CD4-positive, alpha-beta T cell (primary cell): Measurements from ENCODE around the gene SH3RF2. TPM values are rescaled to one million over a fixed set of nuclear protein-coding genes. Genes with fewer than 3 reads are reported as not detected.

Experiments used
- ATAC-seq: fragments of 200-7000 bp; cut with Tn5 transposase; one replicate; pipeline ENCODE4 v1.10.0; 2022; ENCODE audit warnings: mild to moderate bottlenecking; ENCODE audit not compliant: poor library complexity
- CTCF ChIA-PET: fragments of 350-600 bp; sonication (Branson Sonifier 250); formaldehyde crosslinking; loops from one replicate; lab custom pipeline; 2021; ENCODE audit warnings: antibody characterized with exemption, inconsistent platforms; lab: Charles Lee
- POLR2A ChIA-PET: fragments of 350-600 bp; sonication (Branson Sonifier 250); formaldehyde crosslinking; loops from one replicate; lab custom pipeline; 2021; ENCODE audit warnings: antibody characterized with exemption, inconsistent platforms; lab: Charles Lee
- DNase-seq, 14 experiments: peaks; one replicate each; pipeline ENCODE4 v3.0.0-alpha.2; 2013 to 2020; ENCODE audit warnings: mixed read lengths in 2 of 14
- H3K27ac ChIP-seq, 2 donors: one replicate each; pipeline versions ENCODE4 v1.5.1 to v1.7.0; 2013; ENCODE audit warnings: low read length in 2 of 2, low read depth in 1 of 2, mild to moderate bottlenecking in 1 of 2
- H3K27me3 ChIP-seq, 2 experiments: 1 replicate in 1 of 2; 2 replicates in 1 of 2; pipeline versions ENCODE4 v1.6.1 to v1.7.0; 2013; ENCODE audit warnings: low read length in 2 of 2, control low read depth in 1 of 2, mild to moderate bottlenecking in 1 of 2, moderate library complexity in 1 of 2; ENCODE audit not compliant: insufficient read depth in 2 of 2, control insufficient read depth in 1 of 2
- H3K36me3 ChIP-seq: one replicate; pipeline ENCODE4 v1.6.1; 2013; ENCODE audit warnings: low read length, control low read depth; ENCODE audit not compliant: insufficient read depth
- H3K4me1 ChIP-seq: one replicate; pipeline ENCODE4 v1.6.1; 2013; ENCODE audit warnings: low read length, control low read depth; ENCODE audit not compliant: insufficient read depth
- H3K4me3 ChIP-seq: one replicate; pipeline ENCODE4 v1.5.1; 2013; ENCODE audit warnings: mild to moderate bottlenecking, low read length, moderate library complexity
- H3K9me3 ChIP-seq, 2 experiments: 1 replicate in 1 of 2; 2 replicates in 1 of 2; pipeline versions ENCODE4 v1.6.1 to v1.7.0; 2013; ENCODE audit warnings: low read length in 2 of 2, mild to moderate bottlenecking in 2 of 2, control low read depth in 1 of 2, moderate library complexity in 1 of 2; ENCODE audit not compliant: control insufficient read depth in 1 of 2, insufficient read depth in 1 of 2
- H3K27ac Mint-ChIP-seq: one replicate; pipeline ENCODE4 v1.8.0; 2020; ENCODE audit warnings: mixed read lengths
- H3K27me3 Mint-ChIP-seq: one replicate; pipeline ENCODE4 v1.8.0; 2021; ENCODE audit warnings: mixed read lengths
- H3K36me3 Mint-ChIP-seq: one replicate; pipeline ENCODE4 v1.8.0; 2021; ENCODE audit warnings: low read depth, mixed read lengths
- H3K4me1 Mint-ChIP-seq: one replicate; pipeline ENCODE4 v1.8.0; 2021; ENCODE audit warnings: low read depth, mixed read lengths
- H3K4me3 Mint-ChIP-seq: one replicate; pipeline ENCODE4 v1.8.0; 2020; ENCODE audit warnings: mild to moderate bottlenecking, mixed read lengths
- H3K9me3 Mint-ChIP-seq: one replicate; pipeline ENCODE4 v1.8.0; 2020; ENCODE audit warnings: mixed read lengths
- CTCF ChIP-seq: fragments of 200-600 bp; IDR thresholded peaks from one replicate; pipeline ENCODE4 v1.8.0; 2022; ENCODE audit warnings: antibody characterized with exemption, mild to moderate bottlenecking
- intact Hi-C, 2 experiments: fragments of 100-400 bp; cut with DNase I in 1 of 2; cut with micrococcal nuclease in 1 of 2; formaldehyde crosslinking; loops; one replicate each; pipeline versions ENCODE4 v1.15.1 to v1.9.0; 2023 to 2025; cut with DNase I, micrococcal nuclease
- total RNA-seq, 174 experiments: library from RNA in 2 of 174; stranded (reverse) in 2 of 174; gene quantifications; one replicate each; pipeline ENCODE4 v1.2.3 and lab custom pipeline; 2021 to 2026

The SH3RF2 gene
- total RNA-seq, 2 experiments from 2014 or later: 0.11 to 0.42 TPM

- CTCF ChIA-PET: interaction anchor here (0.6 kb wide), 1 partner anchor 42 kb away, joined by 3 read pairs; no protein-coding TSS in a partner anchor
- Mint-ChIP-seq H3K4me3 (no peak overlapping the region), H3K4me1 (no peaks in the 10 kb centered on the region), H3K27me3 (peaks cover 12% of the 10 kb centered on the region), H3K27ac (no peak overlapping the region), H3K36me3 (no peaks in the 10 kb centered on the region), H3K9me3 (no peaks in the 10 kb centered on the region)
- DNase-seq (no peak), ATAC-seq (no peak)
- no peaks in the 10 kb centered on the region for H3K9me3 ChIP-seq
- no peak overlapping the region for H3K4me3 ChIP-seq
- H3K27ac ChIP-seq: no peak overlapping the region
- POLR2A ChIA-PET: no interaction called here
- H3K36me3 ChIP-seq: no peaks in the 10 kb centered on the region
- no peaks in the 10 kb centered on the region for H3K27me3 ChIP-seq
- no peak for TF ChIP-seq CTCF
- intact Hi-C loops: no loop called here
- no peaks in the 10 kb centered on the region for H3K4me1 ChIP-seq
Measured at GRCh38 chr5:145957388-145957787, 21.0 kb downstream of the SH3RF2 start.

- H3K9me3 Mint-ChIP-seq: no peaks in the 10 kb centered on the region
- H3K27ac ChIP-seq: no peak overlapping the region
- no peaks in the 10 kb centered on the region for H3K4me1 Mint-ChIP-seq
- no peaks in the 10 kb centered on the region for H3K36me3 Mint-ChIP-seq
- TF ChIP-seq CTCF: no peak
- no peaks in the 10 kb centered on the region for H3K36me3 ChIP-seq
- DNase-seq (no peak), ATAC-seq (no peak)
- H3K4me1 ChIP-seq: no peaks in the 10 kb centered on the region
- no peak overlapping the region for H3K4me3 ChIP-seq
- no peaks in the 10 kb centered on the region for H3K27me3 ChIP-seq
- H3K27ac Mint-ChIP-seq: no peak overlapping the region
- no peaks in the 10 kb centered on the region for H3K9me3 ChIP-seq
- POLR2A ChIA-PET: no interaction called here
- no peak overlapping the region for H3K4me3 Mint-ChIP-seq
- intact Hi-C loops: no loop called here
- H3K27me3 Mint-ChIP-seq: peaks cover 4% of the 10 kb centered on the region
- CTCF ChIA-PET: no interaction called here
Measured at GRCh38 chr5:145958436-145958835, 22.1 kb downstream of the SH3RF2 start.

GRCh38 chr5:145960166-145960565 is 23.8 kb downstream of the SH3RF2 start:
- H3K27me3 Mint-ChIP-seq: no peaks in the 10 kb centered on the region
- H3K27ac Mint-ChIP-seq: no peak overlapping the region
- ChIA-PET CTCF (interaction anchor here (1.1 kb wide), 1 partner anchor 10 kb away, joined by 4 read pairs; no protein-coding TSS in a partner anchor), POLR2A (no interaction called here)
- H3K4me3 ChIP-seq: no peak overlapping the region
- H3K27ac ChIP-seq: no peak overlapping the region
- H3K4me3 Mint-ChIP-seq: no peak overlapping the region
- ATAC-seq: no peak
- H3K36me3 ChIP-seq: no peaks in the 10 kb centered on the region
- H3K27me3 ChIP-seq: no peaks in the 10 kb centered on the region
- intact Hi-C loops: no loop called here
- H3K4me1 Mint-ChIP-seq: no peaks in the 10 kb centered on the region
- DNase-seq: no peak
- H3K9me3 ChIP-seq: no peaks in the 10 kb centered on the region
- H3K36me3 Mint-ChIP-seq: no peaks in the 10 kb centered on the region
- no peaks in the 10 kb centered on the region for H3K4me1 ChIP-seq
- no peak for TF ChIP-seq CTCF
- H3K9me3 Mint-ChIP-seq: no peaks in the 10 kb centered on the region
